BJ (cell line): ENCODE data around the gene TJAP1. TPM values are rescaled to one million over a fixed set of nuclear protein-coding genes. Genes with fewer than 3 reads are reported as not detected.
"Not testable (repeated sequence)": the region's sequence is repeated elsewhere in the genome, so short reads cannot be mapped to it uniquely, and the experiment has no call there.

Experiments
- CTCF ChIA-PET: fragments of 350-600 bp; formaldehyde crosslinking; extraction: SDS; loops from one replicate; lab custom pipeline; 2021; ENCODE audit warnings: antibody characterized with exemption, inconsistent platforms; lab: Yijun Ruan, JAX
- POLR2A ChIA-PET: fragments of 300-600 bp; sonication (Branson Sonifier 250); formaldehyde crosslinking; extraction: SDS; loops from one replicate; lab custom pipeline; 2021; ENCODE audit warnings: antibody characterized with exemption; lab: Charles Lee
- DNase-seq: peaks from one replicate; pipeline ENCODE4 v3.0.0-alpha.2; 2011; ENCODE audit warnings: low read depth
- H3K27me3 ChIP-seq: 2 replicates; pipeline ENCODE4 v1.6.0; 2011; ENCODE audit warnings: low read length; ENCODE audit not compliant: control insufficient read depth, insufficient read depth
- H3K36me3 ChIP-seq: 2 replicates; pipeline ENCODE4 v1.5.1; 2011; ENCODE audit warnings: low read length; ENCODE audit not compliant: control insufficient read depth, insufficient read depth
- H3K4me3 ChIP-seq: 2 replicates; pipeline ENCODE4 v1.5.1; 2011; ENCODE audit warnings: low read depth, mild to moderate bottlenecking, control low read depth, low read length
- polyA plus RNA-seq: library from polyadenylated mRNA; depleted of rRNA; stranded (reverse); fragments of >200 nt; gene quantifications from 2 replicates; pipeline ENCODE4 v1.2.3, GENCODE V29; 2011
- TF ChIP-seq, protein P1 (sequence below): IDR thresholded peaks from 2 replicates; pipeline ENCODE4 v1.5.1; 2011; ENCODE audit warnings: low read depth, mild to moderate bottlenecking, control low read depth, inconsistent platforms, low read length, moderate library complexity; ENCODE audit not compliant: insufficient read depth

Gene TJAP1
- polyA plus RNA-seq, 1 experiment, result 29.0 TPM

DNA sequence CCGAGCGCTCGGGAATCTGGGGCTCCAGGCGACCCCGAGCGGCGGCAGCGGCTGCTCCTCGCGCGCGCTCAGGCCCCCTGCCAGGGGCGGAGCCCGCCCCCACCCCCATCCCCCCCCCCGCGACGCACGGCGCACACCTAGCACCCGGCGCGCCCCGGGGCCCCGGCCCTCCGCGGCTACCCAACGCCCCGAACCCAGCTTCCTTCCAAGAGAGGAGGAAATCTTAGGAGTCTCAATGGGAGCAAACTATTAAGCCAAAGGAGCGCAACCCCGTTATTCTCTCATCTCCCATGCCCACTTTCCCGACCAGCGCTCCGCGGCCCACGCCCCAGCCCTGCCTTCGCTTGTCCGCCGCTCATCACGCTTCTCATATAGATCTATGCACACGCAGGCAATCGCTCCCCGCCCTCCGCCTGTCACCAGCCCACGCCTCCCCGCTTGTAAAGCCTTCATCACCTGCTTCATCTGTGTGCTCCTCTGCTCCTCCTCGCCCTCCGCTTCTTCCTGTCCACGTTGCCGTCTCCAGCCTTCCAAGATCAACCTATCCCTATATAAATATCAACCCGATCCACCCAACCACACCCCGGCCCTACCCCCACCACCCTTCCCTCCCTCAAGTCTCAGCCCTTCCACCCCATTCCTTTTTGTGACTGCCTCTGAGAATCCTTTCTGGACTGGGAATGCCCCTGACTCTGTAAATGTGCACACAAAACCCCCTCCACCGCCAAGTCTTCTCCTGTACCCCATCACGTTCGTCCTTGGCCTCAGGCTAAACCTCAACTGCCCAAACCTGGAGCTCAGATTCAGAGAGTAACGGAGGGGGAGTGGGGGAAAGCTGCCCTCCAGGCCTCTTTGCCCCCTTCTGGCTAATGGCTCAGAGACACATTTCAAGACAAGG, 21.6 kb upstream of the TJAP1 start, which contains the start of gene DLK2:
Gene DLK2 (minus strand): TSS at position 18 of the 898 bp plus-strand sequence. CDS start 723 bp downstream, outside the sequence.
- H3K4me3 ChIP-seq, result peak within 1 kb of the TSS; percentile 62
- TF ChIP-seq, protein P1, sequence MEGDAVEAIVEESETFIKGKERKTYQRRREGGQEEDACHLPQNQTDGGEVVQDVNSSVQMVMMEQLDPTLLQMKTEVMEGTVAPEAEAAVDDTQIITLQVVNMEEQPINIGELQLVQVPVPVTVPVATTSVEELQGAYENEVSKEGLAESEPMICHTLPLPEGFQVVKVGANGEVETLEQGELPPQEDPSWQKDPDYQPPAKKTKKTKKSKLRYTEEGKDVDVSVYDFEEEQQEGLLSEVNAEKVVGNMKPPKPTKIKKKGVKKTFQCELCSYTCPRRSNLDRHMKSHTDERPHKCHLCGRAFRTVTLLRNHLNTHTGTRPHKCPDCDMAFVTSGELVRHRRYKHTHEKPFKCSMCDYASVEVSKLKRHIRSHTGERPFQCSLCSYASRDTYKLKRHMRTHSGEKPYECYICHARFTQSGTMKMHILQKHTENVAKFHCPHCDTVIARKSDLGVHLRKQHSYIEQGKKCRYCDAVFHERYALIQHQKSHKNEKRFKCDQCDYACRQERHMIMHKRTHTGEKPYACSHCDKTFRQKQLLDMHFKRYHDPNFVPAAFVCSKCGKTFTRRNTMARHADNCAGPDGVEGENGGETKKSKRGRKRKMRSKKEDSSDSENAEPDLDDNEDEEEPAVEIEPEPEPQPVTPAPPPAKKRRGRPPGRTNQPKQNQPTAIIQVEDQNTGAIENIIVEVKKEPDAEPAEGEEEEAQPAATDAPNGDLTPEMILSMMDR, result no peak
- ChIA-PET POLR2A (interaction anchor here (0.7 kb wide), 1 partner anchor 717 kb away, joined by 14 read pairs; no protein-coding TSS in a partner anchor), CTCF (interaction anchor here (0.5 to 8.0 kb wide), 16 partner anchors 9 to 721 kb away, joined by 3 to 134 read pairs (median 3); partner anchors contain the start of gene LRRC73)
- no peak for DNase-seq
- H3K27me3 ChIP-seq, result 0 out of 2 replicates have a peak, but pooled peaks cover 2% of the 10 kb centered on the region
- peaks cover 12% of the 10 kb centered on the region for H3K36me3 ChIP-seq

DNA sequence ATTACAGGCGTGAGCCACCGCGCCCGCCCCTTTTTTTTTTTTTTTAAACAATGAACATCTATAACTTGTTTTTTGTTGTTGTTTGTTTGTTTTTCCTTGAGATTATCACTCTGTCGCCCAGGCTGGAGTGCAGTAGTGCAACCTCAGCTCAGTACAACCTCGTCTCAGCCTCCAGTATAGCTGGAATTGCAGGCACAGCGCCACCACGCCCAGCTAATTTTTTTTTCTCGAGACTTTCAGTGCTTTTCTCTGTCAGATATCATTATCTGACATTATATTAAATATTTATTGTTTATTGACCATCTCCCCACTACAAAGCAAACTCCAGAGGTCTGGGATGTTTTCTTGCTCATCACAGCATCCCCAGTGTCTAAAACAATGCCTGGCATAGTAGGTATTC, 19.7 kb upstream of the TJAP1 start:
- no peak for DNase-seq
- CTCF ChIA-PET, result interaction anchor here (0.6 to 8.0 kb wide), 6 partner anchors 9 to 528 kb away, joined by 3 to 134 read pairs (median 5); partner anchors contain the start of gene LRRC73
- POLR2A ChIA-PET, result no interaction called here
- TF ChIP-seq, protein P1, result no peak
- H3K27me3 ChIP-seq, result peaks cover 3% of the 10 kb centered on the region; the same call in 1 of the 2 replicates
- peaks cover 4% of the 10 kb centered on the region; the same call in 1 of the 2 replicates for H3K36me3 ChIP-seq
- H3K4me3 ChIP-seq, result no peak overlapping the region

DNA sequence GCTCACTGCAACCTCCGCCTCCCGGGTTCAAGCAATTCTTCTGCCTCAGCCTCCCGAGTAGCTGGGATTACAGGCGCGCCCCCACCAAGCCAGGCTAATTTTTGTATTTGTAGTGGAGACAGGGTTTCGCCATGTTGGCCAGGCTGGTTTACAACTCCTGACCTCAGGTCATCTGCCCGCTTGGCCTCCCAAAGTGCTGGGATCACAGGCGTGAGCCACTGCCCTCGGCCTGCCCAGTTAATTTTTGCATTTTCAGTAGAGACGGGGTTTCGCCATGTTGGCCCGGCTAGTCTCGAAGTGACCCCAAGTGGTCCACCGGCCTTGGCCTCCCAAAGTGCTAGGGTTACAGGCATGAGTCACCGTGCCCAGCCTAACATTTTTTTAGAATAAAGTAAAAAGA, 19.2 kb upstream of the TJAP1 start:
- POLR2A ChIA-PET, H3K27me3 ChIP-seq: not testable (repeated sequence)

DNA sequence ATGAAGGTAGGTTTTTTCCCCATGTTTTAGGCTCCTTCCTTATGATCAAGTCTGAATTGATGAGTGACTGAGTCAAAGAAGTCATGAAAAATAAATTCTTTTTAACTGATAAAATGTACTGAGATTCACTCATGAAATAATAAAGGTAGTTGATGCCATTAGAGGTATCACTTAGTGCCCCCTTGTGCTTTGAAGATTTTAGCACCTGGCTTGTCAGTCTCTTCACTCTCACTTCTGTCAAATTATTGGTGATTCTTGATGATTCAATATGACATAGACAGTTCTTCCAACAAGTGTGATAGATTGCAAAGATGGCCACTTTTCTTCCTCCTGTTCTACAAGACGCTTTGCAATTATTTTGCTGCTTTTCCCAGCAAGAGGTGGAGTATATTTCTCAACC, 17.8 kb upstream of the TJAP1 start:
- POLR2A ChIA-PET, result no interaction called here
- H3K4me3 ChIP-seq, result no peak overlapping the region
- TF ChIP-seq, protein P1, result no peak
- H3K27me3 ChIP-seq, result peaks cover 6% of the 10 kb centered on the region
- H3K36me3 ChIP-seq, result no peaks in the 10 kb centered on the region
- no peak for DNase-seq
- CTCF ChIA-PET, result interaction anchor here (0.9 to 1.9 kb wide), 4 partner anchors 12 to 50 kb away, joined by 3 to 8 read pairs (median 4); partner anchors contain the start of gene LRRC73

More for the DNA sequence above, 19.2 kb upstream of the TJAP1 start:
- not testable (repeated sequence) for H3K36me3 ChIP-seq, H3K4me3 ChIP-seq, DNase-seq
- CTCF ChIA-PET, result interaction anchor here (1.1 to 8.0 kb wide), 2 partner anchors 15 to 48 kb away, joined by 3 to 134 read pairs; partner anchors contain the start of gene LRRC73

DNA sequence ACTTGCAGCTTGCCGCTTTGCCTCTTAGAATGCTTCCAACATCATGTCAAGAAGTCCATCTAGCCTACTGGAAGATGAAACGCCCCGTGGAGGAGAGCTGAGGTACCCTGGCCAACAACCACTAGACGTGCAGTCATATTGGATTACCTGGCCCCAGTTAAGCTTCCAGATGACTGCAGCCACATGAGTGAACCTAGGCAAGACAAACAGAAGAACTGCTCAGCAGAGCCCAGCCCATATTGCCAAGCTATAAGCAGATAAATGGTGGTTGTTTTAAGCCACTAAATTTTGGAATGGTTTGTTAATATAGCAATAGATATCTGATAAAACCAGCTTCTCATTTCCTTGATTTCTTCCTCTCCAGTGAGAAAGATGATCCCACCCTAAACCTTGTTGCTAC, 17.3 kb upstream of the TJAP1 start:
- Histone ChIP-seq H3K4me3 (no peak overlapping the region), H3K27me3 (peaks cover 6% of the 10 kb centered on the region), H3K36me3 (no peaks in the 10 kb centered on the region)
- CTCF ChIA-PET, result interaction anchor here (0.9 to 1.9 kb wide), 5 partner anchors 12 to 195 kb away, joined by 3 to 8 read pairs (median 3); partner anchors contain the start of gene LRRC73
- no peak for DNase-seq
- TF ChIP-seq, protein P1, result no peak
- POLR2A ChIA-PET, result no interaction called here
